Endothelial cell of umbilical vein (primary cell): ENCODE results near the gene GET4. TPM values are rescaled to one million over a fixed set of nuclear protein-coding genes. Genes with fewer than 3 reads are reported as not detected.

Experiments used
- BruUV-seq: library from RNA; stranded (reverse); fragments of 400-500 nt; replicated peaks from 2 replicates; lab custom pipeline; 2021; lab: Mats Ljungman, UMichigan
- CTCF ChIA-PET: fragments of 300-600, 350-600 bp; sonication (Branson Sonifier 250); formaldehyde crosslinking; loops from one replicate; lab custom pipeline; 2021; ENCODE audit warnings: antibody characterized with exemption, inconsistent platforms; lab: Charles Lee
- POLR2A ChIA-PET: fragments of 300-600, 350-600 bp; sonication (Branson Sonifier 250); formaldehyde crosslinking; loops from one replicate; lab custom pipeline; 2021; ENCODE audit warnings: antibody characterized with exemption, inconsistent platforms; lab: Charles Lee
- DNase-seq: peaks from one replicate; pipeline ENCODE4 v3.0.0-alpha.2; 2011; ENCODE audit warnings: low read depth, low spot score
- FAIRE-seq: peaks from 2 replicates; lab custom pipeline; 2011; peaks lifted over from hg19 to GRCh38; lab: Jason Lieb, UNC
- H2AFZ ChIP-seq: 2 replicates; pipeline ENCODE4 v1.6.0; 2012; ENCODE audit warnings: low read depth, low read length, control low read depth, inconsistent platforms
- H3K27ac ChIP-seq: 2 replicates; pipeline ENCODE4 v1.5.1; 2011; ENCODE audit warnings: low read depth, mild to moderate bottlenecking, control low read depth, low read length, moderate library complexity; ENCODE audit not compliant: insufficient read depth
- H3K27me3 ChIP-seq, 2 experiments: 2 replicates each; pipeline versions ENCODE4 v1.6.0 to v1.6.1; 2011; ENCODE audit warnings: low read length in 2 of 2, mixed read lengths in 1 of 2; ENCODE audit not compliant: control insufficient read depth in 2 of 2, insufficient read depth in 2 of 2
- H3K36me3 ChIP-seq, 2 experiments: 2 replicates in 1 of 2; 3 replicates in 1 of 2; pipeline ENCODE4 v1.5.1; 2011; ENCODE audit warnings: low read length in 2 of 2, mild to moderate bottlenecking in 1 of 2, moderate library complexity in 1 of 2; ENCODE audit not compliant: control insufficient read depth in 2 of 2, insufficient read depth in 2 of 2; ENCODE audit errors: extremely low read depth in 1 of 2
- H3K4me1 ChIP-seq: 3 replicates; pipeline ENCODE4 v1.5.1; 2011; ENCODE audit warnings: mild to moderate bottlenecking, low read length; ENCODE audit not compliant: control insufficient read depth, insufficient read depth; ENCODE audit errors: extremely low read depth
- H3K4me2 ChIP-seq: 2 replicates; pipeline ENCODE4 v1.6.1; 2011; ENCODE audit warnings: low read length, control low read depth, mixed read lengths; ENCODE audit not compliant: insufficient read depth
- H3K4me3 ChIP-seq, 3 experiments: fragments of 200-600 bp in 1 of 3; sonication (generic), shearing (Covaris generic) in 1 of 3; replicated peaks in 1 of 3; 2 replicates each; pipeline ENCODE4 v1.5.1; 2011 to 2016; ENCODE audit warnings: control low read depth in 3 of 3, low read length in 3 of 3, mild to moderate bottlenecking in 2 of 3, inconsistent platforms in 1 of 3, low read depth in 1 of 3, moderate library complexity in 1 of 3; ENCODE audit not compliant: insufficient read depth in 1 of 3
- H3K79me2 ChIP-seq: 2 replicates; pipeline ENCODE4 v1.6.0; 2012; ENCODE audit warnings: low read length, inconsistent platforms; ENCODE audit not compliant: control insufficient read depth, insufficient read depth
- H3K9ac ChIP-seq: replicated peaks from 2 replicates; pipeline ENCODE3; 2011; ENCODE audit warnings: low read length, control low read depth; ENCODE audit not compliant: insufficient read depth; ENCODE audit errors: extremely low read depth
- H3K9me1 ChIP-seq: replicated peaks from 3 replicates; pipeline ENCODE4 v1.6.0; 2011; ENCODE audit warnings: mild to moderate bottlenecking, low read length; ENCODE audit not compliant: control insufficient read depth, insufficient read depth; ENCODE audit errors: extremely low read depth
- H3K9me3 ChIP-seq: replicated peaks from 2 replicates; pipeline ENCODE4 v1.5.1; 2012; ENCODE audit warnings: low read length, inconsistent platforms; ENCODE audit not compliant: control insufficient read depth, insufficient read depth
- H4K20me1 ChIP-seq: replicated peaks from 2 replicates; pipeline ENCODE3; 2011; ENCODE audit warnings: mild to moderate bottlenecking, low read length; ENCODE audit not compliant: control insufficient read depth, insufficient read depth; ENCODE audit errors: extremely low read depth
- EZH2 ChIP-seq: IDR thresholded peaks from 2 replicates; pipeline ENCODE4 v1.6.1; 2012; ENCODE audit warnings: borderline replicate concordance, low read depth, mild to moderate bottlenecking, moderate library complexity, low read length, inconsistent platforms; ENCODE audit not compliant: severe bottlenecking
- FOS ChIP-seq: IDR thresholded peaks from 2 replicates; pipeline ENCODE4 v1.6.1; 2011; ENCODE audit warnings: mild to moderate bottlenecking, low read length, moderate library complexity, borderline replicate concordance; ENCODE audit not compliant: insufficient read depth
- GATA2 ChIP-seq: IDR thresholded peaks from 2 replicates; pipeline ENCODE4 v1.7.0; 2011; ENCODE audit warnings: low read depth, mild to moderate bottlenecking, moderate library complexity, mixed read lengths, low read length; ENCODE audit not compliant: insufficient read length, insufficient read depth
- JUN ChIP-seq: IDR thresholded peaks from 2 replicates; pipeline ENCODE4 v1.6.1; 2011; ENCODE audit warnings: borderline replicate concordance, low read depth; ENCODE audit not compliant: insufficient read length, insufficient read depth
- MYC ChIP-seq: IDR thresholded peaks from one replicate; pipeline ENCODE4 v1.6.1; 2011; ENCODE audit warnings: mild to moderate bottlenecking, low read depth, low read length
- POLR2A ChIP-seq: IDR thresholded peaks from 2 replicates; pipeline ENCODE4 v1.6.1; 2012; ENCODE audit warnings: low read depth, mild to moderate bottlenecking, control low read depth, low read length
- POLR2AphosphoS5 ChIP-seq: IDR thresholded peaks from 2 replicates; pipeline ENCODE4 v1.6.1; 2012; ENCODE audit warnings: low read depth, mild to moderate bottlenecking, control low read depth, low read length, moderate library complexity; ENCODE audit not compliant: insufficient read depth
- dilution Hi-C: fragments of 300-500 bp; cut with MboI; formaldehyde crosslinking; loops from one replicate; pipeline ENCODE4 v1.15.0; 2019; ENCODE audit warnings: low sequenced_read_pairs; ENCODE audit not compliant: extremely low pct_ligation_motif_present
- intact Hi-C: fragments of 100-400 bp; cut with micrococcal nuclease; formaldehyde crosslinking; loops from one replicate; pipeline ENCODE4 v1.10.0; 2022
- polyA plus RNA-seq, 4 experiments: library from polyadenylated mRNA; depleted of rRNA in 3 of 4; stranded (reverse) in 3 of 4; unstranded in 1 of 4; fragments of >200 nt; gene quantifications; 2 replicates each; pipeline versions ENCODE4 v1.2.1 to v1.2.3, GENCODE V29; 2011 to 2012; ENCODE audit warnings: missing spikeins in 1 of 4
- total RNA-seq: library from RNA; stranded (reverse); gene quantifications from 2 replicates; pipeline ENCODE4 v1.2.3, GENCODE V29; 2021
- TF ChIP-seq, protein P1 (sequence below), 2 donors: IDR thresholded peaks; 1 replicate in 1 of 2; 2 replicates in 1 of 2; pipeline ENCODE4 v1.5.1; 2011; ENCODE audit warnings: low read length in 2 of 2, mild to moderate bottlenecking in 2 of 2, moderate library complexity in 2 of 2, control low read depth in 1 of 2, inconsistent platforms in 1 of 2, low read depth in 1 of 2; ENCODE audit not compliant: insufficient read depth in 1 of 2; ENCODE audit errors: extremely low read depth in 1 of 2
- TF ChIP-seq, protein P2 (sequence below): IDR thresholded peaks from 2 replicates; pipeline ENCODE4 v1.6.1; 2011; ENCODE audit not compliant: insufficient read depth, insufficient read length

Gene GET4
- total and polyA plus RNA-seq, 2 donors (not counting 3 experiments of a cell fraction or from before 2014, with no cell fraction given): 48.4 to 58.1 TPM

DNA sequence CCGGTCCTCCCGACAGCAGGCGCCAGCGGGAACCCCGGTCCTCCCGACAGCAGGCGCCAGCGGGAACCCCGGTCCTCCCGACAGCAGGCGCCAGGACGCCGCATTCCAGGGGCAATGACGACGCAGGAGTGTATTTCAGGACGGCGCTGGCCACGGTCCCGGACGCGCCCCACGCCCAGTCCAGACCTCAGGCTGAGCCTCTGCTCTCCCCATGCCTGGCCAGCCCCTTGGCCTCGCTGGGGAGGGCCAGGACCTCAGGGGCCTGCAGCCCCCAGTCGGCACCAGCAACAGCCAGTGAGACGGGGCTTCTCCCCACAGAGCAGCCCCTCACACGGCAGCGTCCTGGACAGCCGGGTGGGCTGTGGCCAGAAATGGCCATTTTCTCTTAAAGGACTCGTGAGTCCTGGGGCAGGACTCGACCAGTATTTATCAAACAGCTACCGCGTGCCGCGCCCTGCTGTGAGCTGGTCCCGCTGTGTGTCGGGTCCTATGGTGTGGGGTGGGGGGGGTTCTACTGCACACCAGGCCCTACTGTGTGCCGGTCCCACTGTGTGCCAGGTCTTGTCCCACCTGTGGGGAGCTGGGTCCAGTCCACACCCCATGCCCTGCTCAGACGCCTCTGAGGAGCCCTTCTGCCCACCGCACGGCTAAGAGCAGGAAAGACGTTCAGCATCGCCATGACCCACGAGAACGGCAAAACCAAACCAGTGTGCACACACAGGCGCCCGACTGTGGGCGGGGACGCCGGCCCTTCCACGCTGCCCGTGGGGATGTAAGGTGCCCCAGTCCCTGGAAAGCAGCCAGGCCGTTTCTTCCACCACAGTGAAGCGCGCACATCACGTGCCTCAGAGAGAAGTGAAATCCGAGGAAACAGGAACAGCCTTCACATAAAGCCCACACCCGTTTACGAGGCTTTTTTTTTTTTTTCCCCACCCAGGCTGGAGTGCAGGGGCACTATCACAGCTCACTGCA, 33.3 kb downstream of the GET4 start:
- intact Hi-C loops: loop anchor here (2.0 to 5.0 kb wide), 3 partner anchors 45 to 267 kb away; partner anchors contain the start of gene ADAP1
- DNase-seq (no peak), FAIRE-seq (no peak)
- H3K9me3 ChIP-seq: no peaks in the 10 kb centered on the region
- H3K27ac ChIP-seq: no peak overlapping the region
- no peak overlapping the region for H2AFZ ChIP-seq
- CTCF ChIA-PET: interaction anchor here (1.0 to 1.2 kb wide), 4 partner anchors 43 to 156 kb away, joined by 3 to 5 read pairs (median 4); partner anchors contain the start of gene COX19
- dilution Hi-C loops: no loop called here
- no peaks in the 10 kb centered on the region for H3K9me1 ChIP-seq
- H3K4me3 ChIP-seq: no peak overlapping the region
- H4K20me1 ChIP-seq: no peaks in the 10 kb centered on the region
- H3K27me3 ChIP-seq: peaks cover 6 to 9% of the 10 kb centered on the region in 2 experiments
- no peak for TF ChIP-seq POLR2A
- TF ChIP-seq, protein P1, sequence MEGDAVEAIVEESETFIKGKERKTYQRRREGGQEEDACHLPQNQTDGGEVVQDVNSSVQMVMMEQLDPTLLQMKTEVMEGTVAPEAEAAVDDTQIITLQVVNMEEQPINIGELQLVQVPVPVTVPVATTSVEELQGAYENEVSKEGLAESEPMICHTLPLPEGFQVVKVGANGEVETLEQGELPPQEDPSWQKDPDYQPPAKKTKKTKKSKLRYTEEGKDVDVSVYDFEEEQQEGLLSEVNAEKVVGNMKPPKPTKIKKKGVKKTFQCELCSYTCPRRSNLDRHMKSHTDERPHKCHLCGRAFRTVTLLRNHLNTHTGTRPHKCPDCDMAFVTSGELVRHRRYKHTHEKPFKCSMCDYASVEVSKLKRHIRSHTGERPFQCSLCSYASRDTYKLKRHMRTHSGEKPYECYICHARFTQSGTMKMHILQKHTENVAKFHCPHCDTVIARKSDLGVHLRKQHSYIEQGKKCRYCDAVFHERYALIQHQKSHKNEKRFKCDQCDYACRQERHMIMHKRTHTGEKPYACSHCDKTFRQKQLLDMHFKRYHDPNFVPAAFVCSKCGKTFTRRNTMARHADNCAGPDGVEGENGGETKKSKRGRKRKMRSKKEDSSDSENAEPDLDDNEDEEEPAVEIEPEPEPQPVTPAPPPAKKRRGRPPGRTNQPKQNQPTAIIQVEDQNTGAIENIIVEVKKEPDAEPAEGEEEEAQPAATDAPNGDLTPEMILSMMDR (IDR thresholded peaks at IDR 0.05; ENCODE audit: extremely low read depth in 1 of 2, insufficient read depth in 1 of 2, low read depth in 1 of 2, low read length in 2 of 2): no peak
- TF ChIP-seq FOS: no peak
- no peak for TF ChIP-seq JUN
- peak; percentile 47 for TF ChIP-seq EZH2
- TF ChIP-seq MYC: no peak
- no peak for TF ChIP-seq POLR2AphosphoS5
- TF ChIP-seq, protein P2, sequence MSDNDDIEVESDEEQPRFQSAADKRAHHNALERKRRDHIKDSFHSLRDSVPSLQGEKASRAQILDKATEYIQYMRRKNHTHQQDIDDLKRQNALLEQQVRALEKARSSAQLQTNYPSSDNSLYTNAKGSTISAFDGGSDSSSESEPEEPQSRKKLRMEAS: no peak
- TF ChIP-seq GATA2: no peak
- POLR2A ChIA-PET: no interaction called here
- no peaks in the 10 kb centered on the region for H3K4me1 ChIP-seq
- H3K79me2 ChIP-seq: no peaks in the 10 kb centered on the region
- no peaks in the 10 kb centered on the region for H3K36me3 ChIP-seq
- H3K9ac ChIP-seq: no peak overlapping the region
- H3K4me2 ChIP-seq: no peak overlapping the region
- no TSS peak for BruUV-seq
